Activated CD8-positive, alpha-beta memory T cell treated with anti-CD3 and anti-CD28 coated beads, Interleukin-2, amount 50 U/mL, for 1 hour (primary cell): ENCODE measurements around the gene ZNG1F.
"Not testable (repeated sequence)": the region's sequence is repeated elsewhere in the genome, so short reads cannot be mapped to it uniquely, and the experiment has no call there.

Experiments used
- DNase-seq: peaks from one replicate; pipeline ENCODE4 v3.0.0-alpha.2; 2020; ENCODE audit errors: extremely low read depth

ZNG1F gene

DNA sequence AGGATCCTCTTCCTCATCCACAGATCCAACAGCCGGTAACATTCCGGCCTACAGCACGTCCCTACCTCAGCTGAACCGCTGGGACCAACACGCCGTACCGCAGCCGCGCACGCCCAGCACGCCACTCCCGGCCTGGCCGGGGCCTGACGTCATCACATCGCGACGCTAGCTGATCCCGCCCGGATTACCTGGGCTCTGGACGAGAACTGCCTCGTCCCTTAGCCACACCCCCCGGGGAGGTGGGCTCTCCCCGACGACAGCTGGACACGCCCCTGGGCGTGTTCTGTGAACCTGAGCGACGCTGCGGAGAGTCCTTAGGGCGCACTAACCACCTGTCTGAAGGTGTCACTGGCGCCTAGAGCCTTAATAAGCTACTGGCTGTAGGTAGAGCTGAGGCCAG lies at the start of gene ZNG1F:
Gene ZNG1F (minus strand): TSS at position 101 of the 400 bp plus-strand sequence. CDS start 59 bp downstream, at position 42.
- not testable (repeated sequence) for DNase-seq

- DNase-seq: not testable (repeated sequence)
These were observed 48.1 kb upstream of the ZNG1F start for GRCh38 chr9:41237110-41237749.

DNA sequence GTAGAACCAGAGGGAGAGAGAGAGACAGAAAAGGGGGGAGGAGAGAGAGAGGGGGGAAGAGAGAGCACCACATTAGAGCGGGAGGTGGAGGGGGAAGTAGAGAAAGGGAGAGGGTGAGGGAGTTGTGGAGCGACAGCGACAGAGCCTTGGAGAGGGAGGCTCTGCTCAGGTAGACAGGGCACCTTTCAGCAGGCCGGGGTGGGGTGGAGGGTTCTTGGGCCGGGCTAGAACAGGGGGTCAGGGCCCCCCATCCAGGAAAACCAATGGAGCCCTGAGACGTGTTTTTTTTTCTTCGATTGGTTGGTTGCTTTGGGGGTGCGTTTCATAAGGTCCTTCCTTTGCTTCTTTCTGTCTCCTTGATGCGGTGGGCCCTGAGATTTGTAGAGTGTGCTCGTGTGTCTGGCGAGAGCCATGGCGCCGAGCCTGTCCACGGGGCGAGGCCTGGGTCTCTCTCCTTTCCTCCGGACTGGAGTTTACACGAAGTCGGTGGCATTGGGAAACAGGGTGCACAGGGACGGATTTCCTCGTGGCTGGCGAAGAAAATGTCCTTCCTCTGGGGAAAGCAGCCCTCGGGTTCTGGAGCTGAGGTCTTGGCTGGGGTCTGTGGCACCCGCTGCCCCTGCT lies 47.5 kb upstream of the ZNG1F start:
- DNase-seq: not testable (repeated sequence)

DNA sequence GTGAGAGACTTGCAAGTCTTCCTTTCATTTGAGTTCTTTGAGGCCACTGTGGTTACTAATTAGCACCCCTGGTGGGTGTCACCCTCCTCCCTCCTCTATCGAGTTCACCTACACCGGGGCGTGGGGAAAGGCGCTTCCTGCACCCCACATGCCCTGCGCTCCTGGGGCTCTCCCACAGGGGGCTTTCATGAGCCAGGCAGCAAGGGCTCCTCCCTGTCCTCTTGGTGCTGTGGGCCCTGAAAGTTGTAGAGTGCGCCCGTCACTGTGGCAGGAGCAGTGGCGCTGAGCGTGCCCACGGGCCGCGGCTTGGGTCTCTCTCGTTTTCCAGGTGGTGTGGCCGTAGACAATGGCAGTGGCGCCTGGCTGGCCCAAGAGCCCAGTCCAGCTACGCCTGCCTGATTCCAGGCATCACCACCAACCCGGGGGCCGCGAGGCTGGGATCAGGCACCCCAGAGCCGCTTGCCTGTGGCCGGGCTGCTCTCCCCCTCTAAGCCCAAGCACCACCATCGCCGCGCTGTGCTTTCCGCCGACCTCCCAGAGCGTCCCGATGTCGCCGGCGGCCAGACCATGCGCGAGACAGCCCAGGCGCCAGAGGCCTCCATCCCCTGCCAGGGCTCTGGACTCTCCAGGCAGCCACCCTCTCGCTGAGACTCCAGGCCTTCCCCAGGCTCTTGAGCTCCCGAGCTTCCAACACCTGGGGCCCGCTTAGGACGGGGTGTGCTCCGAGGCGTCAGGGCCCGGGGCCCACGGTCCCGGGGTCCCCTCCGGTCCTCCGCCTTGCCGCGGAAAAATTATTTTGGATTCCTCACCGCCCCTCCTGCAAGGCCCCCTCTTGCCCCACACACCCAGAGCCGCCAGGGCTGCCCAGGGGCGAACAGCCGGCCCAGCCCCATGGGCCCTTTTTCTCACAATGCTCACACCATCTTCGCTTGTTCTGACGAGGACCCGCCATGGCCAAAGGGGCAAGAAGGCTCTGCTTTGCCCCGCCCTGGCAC lies 46.0 kb upstream of the ZNG1F start:
- peak; percentile 23 for DNase-seq

DNA sequence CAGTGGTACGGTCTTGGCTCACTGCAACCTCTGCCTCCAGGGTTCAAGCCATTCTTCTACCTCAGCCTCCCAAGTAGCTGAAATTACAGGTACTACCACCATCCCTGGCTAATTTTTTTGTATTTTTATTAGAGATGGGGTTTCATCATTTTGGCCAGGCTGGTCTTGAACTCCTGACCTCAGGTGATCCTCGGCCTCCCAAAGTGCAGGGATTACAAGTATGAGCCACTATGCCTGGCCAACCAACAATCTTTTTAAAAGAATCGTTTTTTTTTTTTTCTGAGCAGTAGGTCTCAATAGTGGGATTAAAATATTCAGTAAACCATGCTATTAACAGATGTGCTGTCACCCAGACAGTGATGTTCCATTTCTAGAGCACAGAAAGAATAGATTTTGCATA lies 45.1 kb upstream of the ZNG1F start:
- not testable (repeated sequence) for DNase-seq

DNA sequence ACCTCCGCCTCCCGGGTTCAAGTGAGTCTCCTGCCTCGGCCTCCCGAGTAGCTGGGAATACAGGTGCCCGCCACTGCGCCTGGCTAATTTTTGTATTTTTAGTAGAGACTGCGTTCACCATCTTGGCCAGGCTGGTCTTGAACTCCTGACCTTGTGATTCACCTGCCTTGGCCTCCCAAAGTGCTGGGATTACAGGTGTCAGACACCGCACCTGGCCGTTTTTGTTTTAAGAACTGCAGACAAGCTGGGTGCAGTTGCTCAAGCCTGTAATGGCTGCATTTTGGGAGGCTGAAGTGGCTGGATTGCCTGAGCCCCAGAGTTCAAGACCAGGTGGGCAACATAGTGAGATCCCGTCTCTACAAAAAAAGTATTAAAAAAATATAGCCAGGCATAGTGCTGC lies 43.2 kb upstream of the ZNG1F start:
- not testable (repeated sequence) for DNase-seq

- DNase-seq: not testable (repeated sequence)
These were observed 41.3 kb upstream of the ZNG1F start for GRCh38 chr9:41230418-41230817.

DNA sequence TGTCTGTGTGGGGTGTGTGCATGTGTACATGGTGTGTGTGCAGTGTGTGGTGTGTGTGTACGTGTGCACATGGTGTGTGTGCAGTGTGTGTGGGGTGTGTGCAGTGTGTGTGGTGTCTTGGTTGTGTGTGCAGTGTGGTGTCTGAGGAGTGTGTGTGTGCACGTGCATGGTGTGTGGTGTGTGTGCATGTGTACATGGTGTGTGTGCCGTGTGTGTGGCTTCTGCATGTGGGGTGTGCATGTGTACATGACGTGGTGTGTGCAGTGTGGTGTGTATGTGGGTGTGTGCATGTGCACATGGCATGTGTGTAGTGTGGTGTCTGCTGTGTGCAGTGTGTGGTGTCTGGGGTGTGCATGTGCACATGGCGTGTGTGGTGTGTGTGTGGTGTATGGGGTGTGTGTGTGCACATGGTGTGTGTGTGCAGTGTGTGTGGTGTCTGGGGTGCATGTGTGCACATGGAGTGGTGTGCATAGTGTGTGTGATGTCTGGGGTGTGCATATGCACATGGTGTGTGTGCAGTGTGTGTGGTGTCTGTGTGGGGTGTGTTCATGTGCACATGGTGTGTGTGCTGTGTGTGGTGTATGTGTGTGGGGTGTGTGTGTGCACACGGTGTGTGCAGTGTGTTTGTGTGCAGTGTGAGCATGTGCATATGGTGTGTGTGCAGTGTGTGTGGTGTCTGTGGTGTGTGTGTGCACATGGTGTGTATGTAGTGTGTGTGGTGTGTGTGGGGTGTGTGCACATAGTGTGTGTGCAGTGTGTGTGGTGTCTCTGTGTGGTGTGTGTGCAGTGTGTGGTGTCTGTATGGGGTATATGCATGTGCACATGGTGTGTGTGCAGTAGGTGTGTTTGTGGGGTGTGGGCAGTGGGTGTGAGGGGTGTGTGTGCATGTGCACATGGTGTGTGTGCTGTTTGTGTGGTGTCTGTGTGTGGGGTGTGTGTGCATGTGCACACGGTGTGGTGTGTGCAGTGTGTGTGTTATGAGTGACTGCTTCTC lies 40.6 kb upstream of the ZNG1F start:
- no peak for DNase-seq

- not testable (repeated sequence) for DNase-seq
These were observed 30.7 kb upstream of the ZNG1F start for GRCh38 chr9:41219831-41220230.

GRCh38 chr9:41188439-41188838 lies 678 bp downstream of the ZNG1F start:
- DNase-seq: not testable (repeated sequence)

- DNase-seq: not testable (repeated sequence)
These were observed 14.1 kb downstream of the ZNG1F start for GRCh38 chr9:41174994-41175393.

GRCh38 chr9:41150116-41150515 lies 39.0 kb downstream of the ZNG1F start:
- not testable (repeated sequence) for DNase-seq

GRCh38 chr9:41141878-41142277 lies 47.2 kb downstream of the ZNG1F start:
- not testable (repeated sequence) for DNase-seq

- not testable (repeated sequence) for DNase-seq
These were observed 60.5 kb downstream of the ZNG1F start, which contains the start of gene FOXD4L6 for GRCh38 chr9:41128581-41128980. TSS of gene FOXD4L6 (minus strand) at chr9:41128681. CDS start at chr9:41128383, 298 bp downstream.

GRCh38 chr9:41126746-41127446 lies 62.2 kb downstream of the ZNG1F start:
- not testable (repeated sequence) for DNase-seq

DNA sequence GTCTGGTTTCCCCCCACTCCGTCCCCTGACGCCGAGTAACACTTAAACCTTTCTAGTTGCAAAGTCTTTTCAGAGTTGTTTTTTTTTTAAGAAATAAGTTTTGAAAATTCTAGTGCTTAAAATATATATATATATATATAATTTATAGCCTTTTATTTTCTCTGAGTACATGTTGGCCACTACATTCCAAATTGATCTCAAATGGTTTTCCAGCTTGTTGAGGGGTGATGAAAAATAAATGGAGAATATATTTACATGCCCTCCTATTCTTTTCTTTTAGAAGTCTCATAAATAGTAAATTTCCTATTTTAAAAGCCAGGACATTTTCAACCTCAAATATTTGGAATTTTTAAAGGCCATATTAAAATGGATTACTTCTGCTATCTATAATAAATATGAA lies 63.2 kb downstream of the ZNG1F start:
- DNase-seq: not testable (repeated sequence)

DNA sequence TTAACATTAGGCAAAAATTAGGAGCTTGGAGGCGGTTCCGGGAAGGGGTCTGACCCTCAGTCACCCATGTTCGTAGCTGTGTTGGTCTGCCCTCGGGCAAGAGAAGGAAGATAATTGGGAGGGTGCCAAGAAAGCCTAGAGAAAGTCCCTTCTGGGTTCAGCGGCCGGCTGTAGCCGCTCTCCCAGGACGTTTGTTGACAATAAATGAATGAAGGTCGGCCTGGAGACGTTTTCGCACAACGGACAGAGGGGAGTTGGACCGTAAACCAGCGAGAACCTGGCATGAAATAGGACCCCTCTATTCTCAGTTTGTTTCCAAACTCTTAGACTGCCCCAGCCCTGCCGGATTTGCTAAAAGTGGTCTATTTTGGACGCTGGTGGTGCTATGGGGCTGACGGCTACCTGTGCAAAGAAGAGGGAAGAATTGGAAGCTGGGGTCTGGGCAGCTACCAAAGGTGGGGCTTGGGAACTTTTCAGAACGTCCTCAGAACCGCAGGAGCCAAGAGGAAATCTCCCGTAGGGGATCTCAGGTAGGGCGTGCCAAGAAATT lies 63.9 kb downstream of the ZNG1F start:
- DNase-seq: not testable (repeated sequence)

GRCh38 chr9:41124250-41125108 lies 64.6 kb downstream of the ZNG1F start:
- DNase-seq: not testable (repeated sequence)

- not testable (repeated sequence) for DNase-seq
These were observed 65.3 kb downstream of the ZNG1F start for GRCh38 chr9:41123812-41124211.
